PC-3 (cell line): ENCODE measurements around the gene FOXK1.
"Not testable (repeated sequence)": the region's sequence is repeated elsewhere in the genome, so short reads cannot be mapped to it uniquely, and the experiment has no call there.

Experiments used
- CTCF ChIP-seq: fragments of 300-600 bp; sonication (generic); conservative IDR thresholded peaks from 2 replicates; pipeline ENCODE4 v1.5.1; 2017; ENCODE audit warnings: antibody characterized with exemption, low read depth, mild to moderate bottlenecking, low read length
- EZH2 ChIP-seq: fragments of 300-600 bp; sonication (generic); IDR thresholded peaks from one replicate; pipeline ENCODE4 v1.6.1; 2017; ENCODE audit warnings: antibody characterized with exemption, mild to moderate bottlenecking, low read length; ENCODE audit not compliant: unreplicated experiment

DNA sequence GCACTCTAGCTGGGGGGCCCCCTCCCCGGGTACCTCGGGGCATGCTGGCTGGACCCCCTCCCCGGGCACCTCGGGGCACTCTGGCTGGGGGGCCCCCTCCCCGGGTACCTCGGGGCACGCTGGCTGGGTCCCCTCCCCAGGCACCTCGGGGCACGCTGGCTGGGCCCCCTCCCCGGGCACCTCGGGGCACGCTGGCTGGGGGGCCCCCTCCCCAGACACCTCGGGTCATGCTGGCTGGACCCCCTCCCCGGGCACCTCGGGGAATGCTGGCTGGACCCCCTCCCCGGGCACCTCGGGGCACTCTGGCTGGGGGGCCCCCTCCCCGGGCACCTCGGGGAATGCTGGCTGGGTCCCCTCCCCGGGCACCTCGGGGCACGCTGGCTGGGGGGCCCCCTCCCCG, 120.5 kb downstream of the FOXK1 start:
- not testable (repeated sequence) for TF ChIP-seq CTCF, EZH2
